Activated CD8-positive, alpha-beta memory T cell treated with anti-CD3 and anti-CD28 coated beads for 48 hours (primary cell): Measurements from ENCODE around the gene COL19A1.
"Not testable (repeated sequence)": the region's sequence is repeated elsewhere in the genome, so short reads cannot be mapped to it uniquely, and the experiment has no call there.

ENCODE experiments used
- DNase-seq, 3 experiments: peaks; one replicate each; pipeline ENCODE4 v3.0.0-alpha.2; 2020; ENCODE audit warnings: low read depth in 2 of 3, low spot score in 2 of 3

COL19A1 gene

GRCh38 chr6:69957985-69958559, 91.7 kb downstream of the COL19A1 start:
- DNase-seq: no peak

GRCh38 chr6:69958978-69959377, 92.6 kb downstream of the COL19A1 start:
- no peak for DNase-seq

GRCh38 chr6:69965974-69966373, 99.6 kb downstream of the COL19A1 start:
- not testable (repeated sequence) for DNase-seq

- no peak for DNase-seq
Observed at GRCh38 chr6:69973138-69973537, 106.8 kb downstream of the COL19A1 start.

GRCh38 chr6:69973763-69974162, 107.4 kb downstream of the COL19A1 start:
- no peak for DNase-seq

- DNase-seq: no peak
Observed at GRCh38 chr6:69974193-69974592, 107.8 kb downstream of the COL19A1 start.

- DNase-seq: no peak
Observed at GRCh38 chr6:69976591-69977090, 110.3 kb downstream of the COL19A1 start.

- DNase-seq: no peak
Observed at GRCh38 chr6:69980624-69981023, 114.3 kb downstream of the COL19A1 start.

- DNase-seq: no peak
Observed at GRCh38 chr6:69984506-69984905, 118.2 kb downstream of the COL19A1 start.

GRCh38 chr6:69985180-69985579, 118.8 kb downstream of the COL19A1 start:
- DNase-seq: no peak

- no peak for DNase-seq
Observed at GRCh38 chr6:69987550-69987949, 121.2 kb downstream of the COL19A1 start.

GRCh38 chr6:69988458-69989126, 122.2 kb downstream of the COL19A1 start:
- DNase-seq: no peak

- no peak for DNase-seq
Observed at GRCh38 chr6:69994251-69994650, 127.9 kb downstream of the COL19A1 start.

GRCh38 chr6:70008189-70008588, 141.8 kb downstream of the COL19A1 start:
- no peak for DNase-seq

GRCh38 chr6:70010339-70010738, 144.0 kb downstream of the COL19A1 start:
- DNase-seq: not testable (repeated sequence)

- DNase-seq: not testable (repeated sequence)
Observed at GRCh38 chr6:70023201-70023600, 156.8 kb downstream of the COL19A1 start.

GRCh38 chr6:70028246-70028645, 161.9 kb downstream of the COL19A1 start:
- DNase-seq: no peak

GRCh38 chr6:70028926-70029325, 162.6 kb downstream of the COL19A1 start:
- no peak for DNase-seq

- no peak for DNase-seq
Observed at GRCh38 chr6:70033781-70034180, 167.4 kb downstream of the COL19A1 start.

- no peak for DNase-seq
Observed at GRCh38 chr6:70037445-70037844, 171.1 kb downstream of the COL19A1 start.

- no peak for DNase-seq
Observed at GRCh38 chr6:70040766-70041165, 174.4 kb downstream of the COL19A1 start.

GRCh38 chr6:70041411-70041810, 175.1 kb downstream of the COL19A1 start:
- no peak for DNase-seq

- no peak for DNase-seq
Observed at GRCh38 chr6:70045413-70045812, 179.1 kb downstream of the COL19A1 start.
